Stimulated activated naive B cell treated with anti-CD40 and anti-IgM and Interleukin-4, amounts not matched to agents 10 μg/mL and 1 μg/mL and 100 μg/mL, for 72 hours (primary cell): Measurements from ENCODE around the gene EFCC1.

ENCODE experiments used
- ATAC-seq, 2 donors: fragments of 150-1000 bp; cut with Tn5 transposase; replicated peaks; 2 replicates each; pipeline ENCODE4 v1.10.0; 2021; ENCODE audit warnings: moderate library complexity in 1 of 2
- DNase-seq: peaks from one replicate; pipeline ENCODE4 v3.0.0; 2021
- H3K27ac Mint-ChIP-seq: one replicate; pipeline ENCODE4 v1.8.0; 2022; ENCODE audit warnings: mild to moderate bottlenecking, mixed read lengths
- H3K27me3 Mint-ChIP-seq, 2 donors: one replicate each; pipeline ENCODE4 v1.8.0; 2022; ENCODE audit warnings: mixed read lengths in 2 of 2
- H3K36me3 Mint-ChIP-seq, 2 donors: one replicate each; pipeline ENCODE4 v1.8.0; 2022; ENCODE audit warnings: mixed read lengths in 2 of 2, mild to moderate bottlenecking in 1 of 2
- H3K4me1 Mint-ChIP-seq, 2 donors: one replicate each; pipeline ENCODE4 v1.8.0; 2022; ENCODE audit warnings: mixed read lengths in 2 of 2, mild to moderate bottlenecking in 1 of 2
- H3K4me3 Mint-ChIP-seq, 2 donors: one replicate each; pipeline ENCODE4 v1.8.0; 2022; ENCODE audit warnings: mild to moderate bottlenecking in 2 of 2, mixed read lengths in 2 of 2, moderate library complexity in 1 of 2
- H3K9me3 Mint-ChIP-seq, 2 donors: one replicate each; pipeline ENCODE4 v1.8.0; 2022; ENCODE audit warnings: mixed read lengths in 2 of 2, mild to moderate bottlenecking in 1 of 2

EFCC1 gene

GRCh38 chr3:129054605-129055104, 53.6 kb downstream of the EFCC1 start:
- Mint-ChIP-seq H3K9me3 (no peaks in the 10 kb centered on the region), H3K4me3 (no peak overlapping the region), H3K27me3 (peaks cover 12 to 18% of the 10 kb centered on the region in 2 donors), H3K27ac (no peak overlapping the region), H3K36me3 (no peaks in the 10 kb centered on the region), H3K4me1 (peaks cover 8 to 27% of the 10 kb centered on the region in 2 donors)
- DNase-seq (no peak), ATAC-seq (no peak)

DNA sequence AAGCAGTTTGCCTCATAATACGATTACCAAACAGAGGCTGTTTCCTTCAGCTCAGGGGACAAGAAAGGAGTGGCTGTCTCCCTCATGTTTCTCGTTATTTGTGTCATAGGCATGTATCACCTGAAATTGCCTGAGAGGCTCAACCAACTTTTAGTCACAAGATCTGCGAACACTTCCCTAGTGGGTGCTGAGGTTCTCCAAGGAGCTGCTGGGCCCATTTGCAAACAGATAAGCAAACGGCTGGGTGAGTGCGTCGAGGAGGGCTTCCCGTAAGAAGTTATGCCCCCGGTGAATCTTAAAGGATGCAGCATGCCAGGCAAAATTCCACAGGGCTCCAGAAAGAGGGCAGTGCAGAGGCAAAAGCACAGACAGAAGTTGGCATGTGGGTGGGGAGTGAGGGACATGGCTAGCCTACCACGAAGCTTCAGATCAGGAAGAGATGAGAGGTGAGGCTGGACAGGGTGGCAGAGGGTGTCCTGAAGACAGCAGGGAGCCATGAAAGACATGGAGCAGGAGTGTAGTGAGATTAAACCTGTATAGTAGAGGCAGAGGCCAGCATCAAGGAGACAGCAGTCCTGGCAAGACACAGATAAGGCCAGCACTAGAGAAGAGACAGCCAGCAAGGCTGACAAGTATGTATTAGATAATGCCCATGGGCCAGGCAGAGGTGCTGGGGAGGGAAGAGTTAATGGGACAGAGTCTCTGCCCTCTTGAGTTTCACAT, 55.5 kb downstream of the EFCC1 start:
- H3K27ac Mint-ChIP-seq = no peak overlapping the region

DNA sequence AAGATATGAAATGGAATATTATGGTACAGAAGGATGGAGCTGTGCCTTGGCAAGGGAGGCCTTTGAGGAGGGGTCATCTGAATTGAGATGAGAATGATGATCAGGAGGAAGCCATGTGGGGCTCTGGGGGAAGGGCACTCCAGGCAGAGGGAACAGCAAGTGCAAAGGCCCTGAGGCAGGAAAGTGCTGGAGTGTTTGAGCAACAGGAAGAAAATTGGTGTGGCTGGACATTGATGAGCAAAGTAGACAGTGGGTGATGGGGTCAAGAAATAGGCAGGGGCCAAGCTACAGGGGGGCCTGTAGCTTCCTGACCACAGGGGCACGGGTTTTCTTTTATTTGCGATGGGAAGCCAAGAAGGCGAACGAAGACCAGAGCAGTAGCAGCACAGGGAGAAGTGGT, 56.1 kb downstream of the EFCC1 start:
- Mint-ChIP-seq H3K27me3 (peaks cover 22 to 35% of the 10 kb centered on the region in 2 donors), H3K4me3 (no peak overlapping the region), H3K36me3 (no peaks in the 10 kb centered on the region), H3K27ac (no peak overlapping the region), H3K9me3 (no peaks in the 10 kb centered on the region), H3K4me1 (peaks cover 11 to 43% of the 10 kb centered on the region in 2 donors)
- DNase-seq (no peak), ATAC-seq (no peak)

More for the DNA sequence above, 55.5 kb downstream of the EFCC1 start:
- Mint-ChIP-seq H3K9me3 (no peaks in the 10 kb centered on the region), H3K4me3 (no peak overlapping the region), H3K27me3 (peaks cover 22 to 35% of the 10 kb centered on the region in 2 donors), H3K4me1 (peaks cover 11 to 43% of the 10 kb centered on the region in 2 donors), H3K36me3 (no peaks in the 10 kb centered on the region)
- no peak for ATAC-seq
- DNase-seq = no peak

DNA sequence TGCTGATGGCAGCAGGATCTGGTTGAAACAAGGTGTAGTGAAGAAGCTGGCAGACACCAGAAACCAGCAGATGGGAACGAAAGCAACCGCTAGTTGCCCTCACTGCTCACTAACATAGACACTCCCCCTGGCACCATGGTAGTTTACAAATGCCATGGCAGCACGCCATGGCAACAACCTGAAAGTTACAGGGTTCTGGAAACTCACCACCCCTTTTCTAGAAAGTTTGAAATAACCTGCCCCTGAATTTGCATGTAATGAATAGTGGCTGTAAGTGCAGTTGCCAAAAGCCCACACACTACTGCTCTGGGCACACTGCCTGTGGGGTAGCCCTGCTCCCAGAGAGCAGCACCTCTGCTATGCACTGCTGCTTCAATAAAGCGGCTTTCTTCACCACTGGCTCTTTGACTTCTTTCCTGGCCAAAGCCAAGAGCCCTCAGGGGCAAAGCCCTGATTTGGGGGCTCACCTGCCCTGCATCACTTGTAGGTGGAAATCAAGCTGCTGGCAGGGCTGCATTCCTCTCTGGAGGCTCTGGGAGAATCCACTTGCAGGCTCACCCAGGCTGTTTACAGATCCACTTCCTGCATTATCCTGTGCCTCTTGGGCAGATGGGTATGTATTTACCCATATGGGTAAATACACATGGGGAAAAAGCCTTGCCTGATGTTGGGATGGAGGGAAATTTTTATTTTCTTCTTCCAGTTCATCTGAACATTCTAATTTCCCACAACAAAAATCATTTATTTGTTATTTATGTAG, 57.5 kb downstream of the EFCC1 start:
- H3K27ac Mint-ChIP-seq = no peak overlapping the region
- peak; percentile 27 for DNase-seq
- no peaks in the 10 kb centered on the region for H3K36me3 Mint-ChIP-seq
- peak; percentile 84 to 88 for ATAC-seq
- H3K27me3 Mint-ChIP-seq = peaks cover 27 to 41% of the 10 kb centered on the region in 2 donors
- H3K9me3 Mint-ChIP-seq = no peaks in the 10 kb centered on the region
- no peak overlapping the region for H3K4me3 Mint-ChIP-seq
- peaks cover 8 to 37% of the 10 kb centered on the region in 2 donors for H3K4me1 Mint-ChIP-seq

DNA sequence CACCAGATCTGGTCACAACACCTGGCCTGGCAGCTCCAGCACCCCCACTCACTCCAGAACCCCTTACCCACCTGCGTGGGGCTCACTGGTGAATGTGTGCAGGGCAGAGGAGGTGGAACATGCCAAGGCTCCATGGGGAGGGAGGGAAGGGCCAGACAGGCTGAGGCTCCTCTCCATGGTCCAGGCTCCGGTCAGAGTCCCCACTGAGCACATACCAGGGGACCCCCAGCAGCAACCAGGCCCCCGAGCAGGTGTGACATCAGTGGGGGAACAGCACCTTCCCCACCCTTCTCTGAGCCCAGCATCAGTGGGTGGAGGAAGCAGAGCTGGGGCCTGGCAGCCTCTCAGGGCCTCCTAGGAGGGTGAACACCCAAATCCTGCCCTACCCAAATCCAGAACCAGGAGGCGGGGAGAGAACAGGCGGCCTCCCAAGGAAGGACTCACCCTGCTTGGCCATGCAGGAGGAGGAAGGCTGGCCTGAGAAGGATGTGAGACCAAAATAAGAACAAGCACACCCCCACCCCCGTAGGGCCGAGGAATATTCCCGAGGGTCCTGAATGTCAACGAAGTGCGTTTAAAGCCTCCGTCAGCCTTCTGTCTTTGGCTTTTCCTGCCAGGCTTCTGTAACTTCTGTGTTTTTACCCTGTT, 58.3 kb downstream of the EFCC1 start:
- DNase-seq (no peak), ATAC-seq (no peak)
- no peaks in the 10 kb centered on the region for H3K36me3 Mint-ChIP-seq
- peaks cover 27 to 41% of the 10 kb centered on the region in 2 donors for H3K27me3 Mint-ChIP-seq
- no peaks in the 10 kb centered on the region for H3K9me3 Mint-ChIP-seq
- no peak overlapping the region for H3K4me3 Mint-ChIP-seq
- no peak overlapping the region for H3K27ac Mint-ChIP-seq
- H3K4me1 Mint-ChIP-seq = peaks cover 6 to 34% of the 10 kb centered on the region in 2 donors

GRCh38 chr3:129060276-129061022, 59.3 kb downstream of the EFCC1 start, which contains the start of gene GP9:
TSS of gene GP9 (plus strand) at chr3:129060779. CDS start at chr3:129061740, 961 bp downstream.
- Mint-ChIP-seq H3K27ac (peak within 1 kb of the TSS; percentile 16), H3K4me1 (peaks cover 6 to 34% of the 10 kb centered on the region in 2 donors), H3K36me3 (no peaks in the 10 kb centered on the region), H3K9me3 (no peaks in the 10 kb centered on the region), H3K4me3 (no peak within 1 kb of the TSS), H3K27me3 (peaks cover 27 to 41% of the 10 kb centered on the region in 2 donors)
- ATAC-seq (peak in 1 of 2 donors; percentile 15), DNase-seq (no peak)

GRCh38 chr3:129061023-129061887, 60.2 kb downstream of the EFCC1 start:
- H3K36me3 Mint-ChIP-seq = no peaks in the 10 kb centered on the region
- DNase-seq (no peak), ATAC-seq (no peak)
- no peak overlapping the region for H3K4me3 Mint-ChIP-seq
- H3K4me1 Mint-ChIP-seq = peaks cover 6 to 34% of the 10 kb centered on the region in 2 donors
- H3K27ac Mint-ChIP-seq = peak overlapping the region; percentile 16
- H3K27me3 Mint-ChIP-seq = peaks cover 27 to 41% of the 10 kb centered on the region in 2 donors
- H3K9me3 Mint-ChIP-seq = no peaks in the 10 kb centered on the region

- Mint-ChIP-seq H3K36me3 (no peaks in the 10 kb centered on the region), H3K9me3 (no peaks in the 10 kb centered on the region), H3K4me3 (no peak overlapping the region), H3K4me1 (peaks cover 6 to 34% of the 10 kb centered on the region in 2 donors), H3K27ac (no peak overlapping the region), H3K27me3 (peaks cover 21 to 37% of the 10 kb centered on the region in 2 donors)
- no peak for DNase-seq
- ATAC-seq = no peak
Observed at GRCh38 chr3:129061888-129062834, 61.1 kb downstream of the EFCC1 start.

DNA sequence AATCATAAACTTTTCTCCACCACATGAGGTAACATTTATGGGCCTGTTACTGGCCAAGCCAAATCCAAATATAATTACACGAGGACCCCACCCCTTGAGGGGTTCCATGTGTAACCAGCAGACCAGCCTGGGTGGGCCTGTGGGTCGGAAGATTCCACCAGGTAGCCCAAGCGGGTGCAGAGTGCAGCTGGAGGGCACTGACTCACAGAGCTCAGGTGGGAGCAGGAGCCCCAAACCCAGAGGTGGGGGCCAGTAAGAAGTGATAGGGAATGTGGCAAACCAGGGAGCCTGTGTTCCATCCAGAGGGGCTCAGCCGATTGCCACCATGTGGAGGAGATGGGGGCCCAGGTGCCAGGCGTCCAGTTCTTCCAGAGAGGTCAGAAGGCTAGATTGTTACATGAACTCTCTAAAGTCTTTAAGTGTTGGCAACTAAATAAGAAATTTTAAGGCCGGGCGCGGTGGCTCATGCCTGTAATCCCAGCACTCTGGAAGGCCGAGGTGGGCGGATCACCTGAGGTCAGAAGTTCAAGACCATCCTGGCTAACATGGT, 62.1 kb downstream of the EFCC1 start:
- DNase-seq (no peak), ATAC-seq (no peak)
- H3K27ac Mint-ChIP-seq = no peak overlapping the region
- H3K36me3 Mint-ChIP-seq = no peaks in the 10 kb centered on the region
- no peaks in the 10 kb centered on the region for H3K9me3 Mint-ChIP-seq
- H3K27me3 Mint-ChIP-seq = peaks cover 15 to 38% of the 10 kb centered on the region in 2 donors
- H3K4me1 Mint-ChIP-seq = peaks cover 6 to 31% of the 10 kb centered on the region in 2 donors
- no peak overlapping the region for H3K4me3 Mint-ChIP-seq

- peaks cover 15 to 38% of the 10 kb centered on the region in 2 donors for H3K27me3 Mint-ChIP-seq
- no peaks in the 10 kb centered on the region for H3K9me3 Mint-ChIP-seq
- H3K4me3 Mint-ChIP-seq = no peak overlapping the region
- no peak overlapping the region for H3K27ac Mint-ChIP-seq
- ATAC-seq = no peak
- no peak for DNase-seq
- no peaks in the 10 kb centered on the region for H3K36me3 Mint-ChIP-seq
- peaks cover 6 to 24% of the 10 kb centered on the region in 2 donors for H3K4me1 Mint-ChIP-seq
Observed at GRCh38 chr3:129063841-129064482, 62.9 kb downstream of the EFCC1 start.

GRCh38 chr3:129065016-129065719, 64.1 kb downstream of the EFCC1 start:
- Mint-ChIP-seq H3K27me3 (peaks cover 25 to 36% of the 10 kb centered on the region in 2 donors), H3K36me3 (peaks cover 0 to 5% of the 10 kb centered on the region in 2 donors), H3K9me3 (no peaks in the 10 kb centered on the region), H3K27ac (no peak overlapping the region), H3K4me3 (no peak overlapping the region), H3K4me1 (peaks cover 8 to 20% of the 10 kb centered on the region in 2 donors)
- ATAC-seq (no peak), DNase-seq (no peak)
